IMR-90 (cell line): Measurements from ENCODE around the gene DPP6. TPM values are rescaled to one million over a fixed set of nuclear protein-coding genes. Genes with fewer than 3 reads are reported as not detected.
"Not testable (repeated sequence)": the region's sequence is repeated elsewhere in the genome, so short reads cannot be mapped to it uniquely, and the experiment has no call there.

Experiments
- ATAC-seq: fragments of 200-7000 bp; cut with Tn5 transposase; 2 replicates; pipeline ENCODE4 v1.9.1; 2020; ENCODE audit warnings: low read depth, mild to moderate bottlenecking, moderate library complexity
- BruUV-seq: library from RNA; stranded (reverse); fragments of 400-500 nt; replicated peaks from 2 replicates; lab custom pipeline; 2021; lab: Mats Ljungman, UMichigan
- CTCF ChIA-PET: fragments of 300-600 bp; formaldehyde crosslinking; extraction: SDS; loops from one replicate; lab custom pipeline; 2021; ENCODE audit warnings: antibody characterized with exemption; lab: Yijun Ruan, JAX
- POLR2A ChIA-PET: fragments of 300-600 bp; sonication (Branson Sonifier 250); formaldehyde crosslinking; loops from one replicate; lab custom pipeline; 2022; ENCODE audit warnings: antibody characterized with exemption; ENCODE audit not compliant: unreplicated experiment; lab: Charles Lee
- DNase-seq: peaks from one replicate; pipeline ENCODE4 v3.0.0; 2013
- H2AFZ ChIP-seq: replicated peaks from 2 replicates; pipeline ENCODE3; 2013; ENCODE audit warnings: low read length, mild to moderate bottlenecking; ENCODE audit not compliant: poor library complexity
- H2AK5ac ChIP-seq: 2 replicates; pipeline ENCODE4 v1.6.1; 2013; ENCODE audit warnings: low read depth, low read length, inconsistent platforms
- H2AK9ac ChIP-seq: replicated peaks from 2 replicates; pipeline ENCODE3; 2013; ENCODE audit warnings: mild to moderate bottlenecking, low read depth, low read length, moderate library complexity; ENCODE audit not compliant: poor library complexity
- H2BK120ac ChIP-seq: 2 replicates; pipeline ENCODE4 v1.6.1; 2013; ENCODE audit warnings: low read depth, low read length, inconsistent platforms
- H2BK15ac ChIP-seq: 3 replicates; pipeline ENCODE4 v1.6.1; 2013; ENCODE audit warnings: low read depth, low read length, inconsistent platforms
- H2BK20ac ChIP-seq: 2 replicates; pipeline ENCODE4 v1.6.1; 2013; ENCODE audit warnings: low read depth, mild to moderate bottlenecking, inconsistent platforms, low read length, moderate library complexity
- H2BK5ac ChIP-seq: 2 replicates; pipeline ENCODE4 v1.6.1; 2013; ENCODE audit warnings: mild to moderate bottlenecking, low read depth, low read length, inconsistent platforms; ENCODE audit not compliant: poor library complexity, severe bottlenecking
- H3K14ac ChIP-seq: replicated peaks from 2 replicates; pipeline ENCODE4 v1.6.1; 2013; ENCODE audit warnings: low read depth, low read length, inconsistent platforms
- H3K18ac ChIP-seq: 2 replicates; pipeline ENCODE4 v1.6.1; 2013; ENCODE audit warnings: low read depth, low read length, control low read depth
- H3K23ac ChIP-seq: 2 replicates; pipeline ENCODE4 v1.6.1; 2013; ENCODE audit warnings: low read depth, low read length, inconsistent platforms
- H3K27ac ChIP-seq: 2 replicates; pipeline ENCODE4 v1.5.1; 2013; ENCODE audit warnings: mild to moderate bottlenecking, control low read depth, low read length; ENCODE audit not compliant: insufficient read depth
- H3K27me3 ChIP-seq: 2 replicates; pipeline ENCODE4 v1.6.1; 2013; ENCODE audit warnings: low read length; ENCODE audit not compliant: control insufficient read depth, insufficient read depth
- H3K36me3 ChIP-seq: 2 replicates; pipeline ENCODE4 v1.6.1; 2013; ENCODE audit warnings: low read length, mixed read lengths; ENCODE audit not compliant: control insufficient read depth, insufficient read depth
- H3K4ac ChIP-seq: 2 replicates; pipeline ENCODE4 v1.6.1; 2013; ENCODE audit warnings: low read depth, low read length, inconsistent platforms
- H3K4me1 ChIP-seq: 2 replicates; pipeline ENCODE4 v1.6.1; 2013; ENCODE audit warnings: low read length, mixed read lengths; ENCODE audit not compliant: control insufficient read depth, insufficient read depth
- H3K4me2 ChIP-seq: 2 replicates; pipeline ENCODE4 v1.6.1; 2013; ENCODE audit warnings: low read depth, mild to moderate bottlenecking, control low read depth, low read length, moderate library complexity
- H3K4me3 ChIP-seq: 2 replicates; pipeline ENCODE4 v1.5.1; 2013; ENCODE audit warnings: low read depth, mild to moderate bottlenecking, control low read depth, low read length, moderate library complexity; ENCODE audit not compliant: insufficient read depth
- H3K56ac ChIP-seq: 2 replicates; pipeline ENCODE4 v1.6.1; 2013; ENCODE audit warnings: low read length, inconsistent platforms; ENCODE audit not compliant: insufficient read depth; ENCODE audit errors: extremely low read depth
- H3K79me1 ChIP-seq, 2 experiments: 2 replicates each; pipeline ENCODE4 v1.6.1; 2013; ENCODE audit warnings: low read length in 2 of 2, inconsistent platforms in 1 of 2, low read depth in 1 of 2
- H3K9ac ChIP-seq: 2 replicates; pipeline ENCODE4 v1.6.1; 2013; ENCODE audit warnings: low read depth, low read length, control low read depth
- H3K9me1 ChIP-seq: 2 replicates; pipeline ENCODE4 v1.6.1; 2013; ENCODE audit warnings: low read length, inconsistent platforms; ENCODE audit not compliant: insufficient read depth
- H3K9me3 ChIP-seq: 2 replicates; pipeline ENCODE4 v1.6.1; 2013; ENCODE audit warnings: low read length; ENCODE audit not compliant: control insufficient read depth, insufficient read depth
- H4K20me1 ChIP-seq: 2 replicates; pipeline ENCODE4 v1.6.1; 2013; ENCODE audit warnings: low read length, inconsistent platforms; ENCODE audit not compliant: insufficient read depth
- H4K5ac ChIP-seq: 2 replicates; pipeline ENCODE4 v1.6.1; 2013; ENCODE audit warnings: mild to moderate bottlenecking, low read depth, low read length, control low read depth
- H4K8ac ChIP-seq, 2 experiments: 2 replicates each; pipeline ENCODE4 v1.6.1; 2013; ENCODE audit warnings: low read depth in 2 of 2, low read length in 2 of 2, control low read depth in 1 of 2, inconsistent platforms in 1 of 2
- H4K91ac ChIP-seq: 2 replicates; pipeline ENCODE4 v1.6.1; 2013; ENCODE audit warnings: low read depth, low read length, inconsistent platforms; ENCODE audit not compliant: insufficient read depth
- WGBS, 2 experiments: methylation state at CpG; one replicate each; pipeline versions ENCODE4 v1.1.5 to v1.1.7; 2013; ENCODE audit warnings: missing lambda C conversion rate in 2 of 2; ENCODE audit not compliant: insufficient read length in 1 of 2; ENCODE audit errors: extremely low coverage in 2 of 2; 5-methylcytosine and 5-hydroxymethylcytosine counted together
- dilution Hi-C: fragments of 300-500 bp; cut with HindIII; formaldehyde crosslinking; loops from one replicate; pipeline ENCODE4 v1.14.3; 2018; ENCODE audit warnings: low sequenced_read_pairs; ENCODE audit not compliant: unreplicated experiment
- in situ Hi-C: fragments of 300-500 bp; cut with MboI; formaldehyde crosslinking; loops from 3 replicates; pipeline ENCODE4 v1.14.3; 2019; ENCODE audit warnings: low sequenced_read_pairs, inconsistent platforms, mixed read lengths
- intact Hi-C: fragments of 100-400 bp; cut with micrococcal nuclease; formaldehyde crosslinking; loops from 2 replicates; pipeline ENCODE4 v1.10.0; 2022
- polyA plus RNA-seq, 3 experiments: library from polyadenylated mRNA; depleted of rRNA; stranded (reverse); fragments of >200 nt; gene quantifications; 2 replicates each; pipeline ENCODE4 v1.2.3, GENCODE V29; 2012; ENCODE audit warnings: low replicate concordance in 1 of 3
- total RNA-seq: library from RNA; depleted of rRNA; stranded (reverse); fragments of >200 nt; gene quantifications from 2 replicates; pipeline ENCODE4 v1.2.3, GENCODE V29; 2012

Gene DPP6
- total and polyA plus RNA-seq, 2 of the 4 experiments (the other 2 are of a cell fraction): not detected

DNA sequence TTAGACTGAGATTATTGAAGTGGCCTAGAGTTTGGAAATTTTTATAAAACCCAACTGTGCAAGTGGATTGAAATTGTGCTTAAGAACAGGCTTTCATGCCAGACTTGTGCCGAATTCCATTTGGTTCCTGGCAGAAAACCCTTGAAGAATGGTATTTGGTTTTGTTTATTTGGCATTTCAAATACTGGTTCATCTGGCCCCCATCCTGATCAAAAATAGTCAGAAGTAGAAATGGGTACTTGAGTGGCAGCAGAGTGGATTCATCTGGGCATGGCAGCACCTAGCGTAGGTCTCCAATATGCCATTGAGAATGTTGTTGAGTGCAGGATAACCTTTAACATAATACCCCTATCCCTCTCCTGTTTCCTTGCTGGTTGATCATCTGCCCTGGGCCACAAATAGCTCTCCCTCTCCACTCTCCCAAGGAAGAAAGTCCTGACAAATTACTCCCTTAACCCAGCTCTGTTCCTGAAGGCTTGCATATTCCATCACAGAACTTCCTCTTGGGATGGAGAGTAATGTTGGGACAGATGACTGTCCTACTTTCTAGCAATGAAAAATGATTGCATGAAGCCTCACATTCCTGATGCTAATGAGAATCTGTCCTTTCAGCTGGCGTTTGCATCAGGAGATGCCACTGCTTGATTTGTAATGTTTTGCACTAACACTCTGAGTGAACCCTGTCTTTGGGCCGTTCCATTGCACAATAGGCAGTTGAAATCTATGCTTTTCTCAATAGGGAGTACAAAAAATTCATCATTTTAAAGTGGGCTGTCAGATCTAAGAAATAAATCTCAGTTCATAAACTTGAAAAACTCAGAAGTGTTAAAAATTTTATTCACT lies 41.3 kb upstream of the DPP6 start:
- H4K8ac ChIP-seq, H3K56ac ChIP-seq, H3K23ac ChIP-seq, DNase-seq, H3K27ac ChIP-seq, H3K27me3 ChIP-seq, H3K9ac ChIP-seq, H3K79me1 ChIP-seq, H4K5ac ChIP-seq, H3K9me1 ChIP-seq, H3K4me2 ChIP-seq, H2AFZ ChIP-seq, dilution Hi-C loops, intact Hi-C loops, H3K36me3 ChIP-seq, H2AK9ac ChIP-seq, ATAC-seq, POLR2A ChIA-PET, H3K9me3 ChIP-seq, H2BK5ac ChIP-seq, H2BK15ac ChIP-seq, H3K4ac ChIP-seq, H2AK5ac ChIP-seq, BruUV-seq, H2BK20ac ChIP-seq, CTCF ChIA-PET, H3K4me1 ChIP-seq, H4K20me1 ChIP-seq, H3K4me3 ChIP-seq, H2BK120ac ChIP-seq, H4K91ac ChIP-seq, H3K18ac ChIP-seq, in situ Hi-C loops, H3K14ac ChIP-seq: not testable (repeated sequence)
- WGBS, 2 experiments: no CpG with 5 or more reads among the region's 4 CpGs

DNA sequence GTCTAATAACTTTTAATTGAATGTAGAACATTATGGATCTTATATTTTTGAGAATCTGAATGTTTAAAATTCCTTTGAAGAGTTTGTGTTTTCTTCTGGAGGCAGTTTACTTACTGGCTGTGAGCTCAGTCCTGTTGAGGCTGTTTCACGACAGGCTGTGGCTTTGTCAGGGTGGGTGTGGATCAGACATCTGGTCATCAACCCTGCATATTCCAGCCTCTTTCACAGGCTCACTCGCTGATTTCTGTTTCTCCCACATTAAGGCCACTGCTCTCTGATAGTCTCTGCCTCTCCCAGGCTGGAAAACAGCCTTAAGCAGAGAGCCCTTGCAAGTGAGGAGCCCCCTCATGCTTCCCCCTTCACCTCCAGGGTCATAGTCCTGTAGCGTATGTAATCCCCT lies 39.4 kb upstream of the DPP6 start:
- H3K23ac ChIP-seq, H3K27me3 ChIP-seq: not testable (repeated sequence)
- no CpG with 5 or more reads among the region's 3 CpGs for whole genome bisulfite sequencing, 2 experiments

More for the DNA sequence above, 39.4 kb upstream of the DPP6 start:
- H3K4me2 ChIP-seq, H2AK9ac ChIP-seq, H4K5ac ChIP-seq, H3K9me3 ChIP-seq, H2BK15ac ChIP-seq, H4K91ac ChIP-seq, intact Hi-C loops, H2BK5ac ChIP-seq, H3K4me3 ChIP-seq, POLR2A ChIA-PET, H2BK20ac ChIP-seq, in situ Hi-C loops, H2AFZ ChIP-seq, H3K79me1 ChIP-seq, H4K8ac ChIP-seq, DNase-seq, BruUV-seq, H3K56ac ChIP-seq, H2AK5ac ChIP-seq, H3K9ac ChIP-seq, H3K27ac ChIP-seq, H3K36me3 ChIP-seq, H3K18ac ChIP-seq, ATAC-seq, H3K4me1 ChIP-seq, H3K9me1 ChIP-seq, H4K20me1 ChIP-seq, H2BK120ac ChIP-seq, dilution Hi-C loops, H3K14ac ChIP-seq, CTCF ChIA-PET, H3K4ac ChIP-seq: not testable (repeated sequence)
